IMR-90 (cell line): Measurements from ENCODE around the gene SCYGR8.

ENCODE experiments used
- BHLHE40 ChIP-seq: fragments of 150-350 bp; IDR thresholded peaks from 2 replicates; pipeline ENCODE4 v1.6.1; 2016; ENCODE audit warnings: mild to moderate bottlenecking, low read depth, low read length
- CEBPB ChIP-seq: IDR thresholded peaks from 2 replicates; pipeline ENCODE4 v1.6.1; 2012; ENCODE audit warnings: low read depth, low read length, improper control_type of control experiment
- CHD1 ChIP-seq: IDR thresholded peaks from 2 replicates; pipeline ENCODE4 v1.6.1; 2012; ENCODE audit warnings: low read depth, low read length, improper control_type of control experiment
- CTCF ChIP-seq: conservative IDR thresholded peaks from 2 replicates; pipeline ENCODE4 v1.5.1; 2012; ENCODE audit warnings: mild to moderate bottlenecking, low read depth, low read length, improper control_type of control experiment
- FOS ChIP-seq: fragments of 150-350 bp; IDR thresholded peaks from 2 replicates; pipeline ENCODE4 v1.6.1; 2016; ENCODE audit warnings: low read depth, low read length
- MAZ ChIP-seq: IDR thresholded peaks from 2 replicates; pipeline ENCODE4 v1.6.1; 2012; ENCODE audit warnings: low read depth, mild to moderate bottlenecking, low read length, improper control_type of control experiment, moderate library complexity, borderline replicate concordance
- NFE2L2 ChIP-seq: fragments of 150-350 bp; IDR thresholded peaks from 2 replicates; pipeline ENCODE4 v1.6.1; 2016; ENCODE audit warnings: low read depth, mild to moderate bottlenecking, low read length
- POLR2A ChIP-seq: IDR thresholded peaks from 2 replicates; pipeline ENCODE4 v1.6.1; 2012; ENCODE audit warnings: mild to moderate bottlenecking, low read depth, low read length
- RAD21 ChIP-seq: IDR thresholded peaks from 2 replicates; pipeline ENCODE4 v1.6.1; 2012; ENCODE audit warnings: low read length, improper control_type of control experiment
- RFX5 ChIP-seq: IDR thresholded peaks from 2 replicates; pipeline ENCODE4 v1.8.0; 2012; ENCODE audit warnings: low read depth, mild to moderate bottlenecking, low read length, moderate library complexity
- SMC3 ChIP-seq: fragments of 150-350 bp; IDR thresholded peaks from 2 replicates; pipeline ENCODE4 v1.6.1; 2016; ENCODE audit warnings: low read depth, mild to moderate bottlenecking, antibody characterized with exemption, low read length, moderate library complexity
- TF ChIP-seq, protein P1 (sequence below): fragments of 150-350 bp; IDR thresholded peaks from 2 replicates; pipeline ENCODE4 v1.6.1; 2017; ENCODE audit warnings: mild to moderate bottlenecking, antibody characterized with exemption, low read length, low read depth

DNA sequence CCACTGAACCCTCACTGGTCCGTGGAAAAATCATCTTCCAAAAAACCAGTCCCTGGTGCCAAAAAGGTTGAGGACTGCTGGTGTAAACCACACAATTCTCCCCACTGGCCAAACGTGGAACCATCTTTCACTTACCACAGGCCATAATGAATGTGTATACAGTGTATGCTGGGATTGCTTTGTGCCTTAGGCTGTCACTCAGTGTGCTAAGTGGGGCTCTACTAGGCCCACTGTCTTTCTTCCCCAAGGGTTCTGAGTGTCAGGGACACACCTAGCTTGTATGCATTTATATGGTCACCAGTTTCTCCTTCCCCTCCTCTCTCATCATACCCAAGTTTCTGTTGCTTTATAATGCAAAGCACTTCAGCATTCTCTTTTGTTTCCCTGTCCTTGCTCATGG lies 27.2 kb downstream of the SCYGR8 start:
- TF ChIP-seq RAD21: no peak
- no peak for TF ChIP-seq CTCF
- TF ChIP-seq NFE2L2: no peak
- TF ChIP-seq POLR2A: no peak
- TF ChIP-seq FOS: no peak
- no peak for TF ChIP-seq CHD1
- no peak for TF ChIP-seq CEBPB
- TF ChIP-seq BHLHE40: no peak
- no peak for TF ChIP-seq SMC3
- no peak for TF ChIP-seq RFX5
- no peak for TF ChIP-seq MAZ
- TF ChIP-seq, protein P1, sequence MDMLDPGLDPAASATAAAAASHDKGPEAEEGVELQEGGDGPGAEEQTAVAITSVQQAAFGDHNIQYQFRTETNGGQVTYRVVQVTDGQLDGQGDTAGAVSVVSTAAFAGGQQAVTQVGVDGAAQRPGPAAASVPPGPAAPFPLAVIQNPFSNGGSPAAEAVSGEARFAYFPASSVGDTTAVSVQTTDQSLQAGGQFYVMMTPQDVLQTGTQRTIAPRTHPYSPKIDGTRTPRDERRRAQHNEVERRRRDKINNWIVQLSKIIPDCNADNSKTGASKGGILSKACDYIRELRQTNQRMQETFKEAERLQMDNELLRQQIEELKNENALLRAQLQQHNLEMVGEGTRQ: no peak
